MCF 10A (cell line): Measurements from ENCODE around the gene CTTNBP2. TPM values are rescaled to one million over a fixed set of nuclear protein-coding genes. Genes with fewer than 3 reads are reported as not detected.

Experiments
- BruUV-seq: library from RNA; stranded (reverse); fragments of 400-500 nt; replicated peaks from 2 replicates; lab custom pipeline; 2021; lab: Mats Ljungman, UMichigan
- CTCF ChIA-PET: fragments of 300-600 bp; sonication (Branson Sonifier 250); formaldehyde crosslinking; extraction: SDS; loops from one replicate; lab custom pipeline; 2021; ENCODE audit warnings: antibody characterized with exemption, inconsistent platforms; lab: Yijun Ruan, JAX
- POLR2A ChIA-PET: fragments of 300-600, 350-650 bp; sonication (Branson Sonifier 250); formaldehyde crosslinking; extraction: SDS; loops from one replicate; lab custom pipeline; 2020; ENCODE audit warnings: antibody characterized with exemption, inconsistent platforms; lab: Yijun Ruan, JAX
- DNase-seq: peaks from one replicate; pipeline ENCODE4 v3.0.0-alpha.2; 2018; ENCODE audit not compliant: unreplicated experiment
- H3K27ac Mint-ChIP-seq: one replicate; pipeline ENCODE4 v1.8.0; 2022; ENCODE audit warnings: mild to moderate bottlenecking, low read depth, mixed read lengths; ENCODE audit not compliant: unreplicated experiment
- H3K27me3 Mint-ChIP-seq: one replicate; pipeline ENCODE4 v1.8.0; 2022; ENCODE audit warnings: mixed read lengths; ENCODE audit not compliant: insufficient read depth, unreplicated experiment
- H3K36me3 Mint-ChIP-seq: one replicate; pipeline ENCODE4 v1.8.0; 2022; ENCODE audit warnings: mild to moderate bottlenecking, moderate library complexity, mixed read lengths; ENCODE audit not compliant: insufficient read depth, unreplicated experiment
- H3K4me1 Mint-ChIP-seq: one replicate; pipeline ENCODE4 v1.8.0; 2022; ENCODE audit warnings: mixed read lengths; ENCODE audit not compliant: insufficient read depth, unreplicated experiment
- H3K4me3 Mint-ChIP-seq: one replicate; pipeline ENCODE4 v1.8.0; 2022; ENCODE audit warnings: mild to moderate bottlenecking, moderate library complexity, mixed read lengths; ENCODE audit not compliant: unreplicated experiment
- H3K9me3 Mint-ChIP-seq: one replicate; pipeline ENCODE4 v1.8.0; 2022; ENCODE audit warnings: mixed read lengths; ENCODE audit not compliant: unreplicated experiment
- intact Hi-C: fragments of 100-400 bp; cut with micrococcal nuclease; formaldehyde crosslinking; loops from 2 replicates; pipeline ENCODE4 v1.14.1; 2022
- total RNA-seq: library from RNA; stranded (reverse); gene quantifications from 2 replicates; pipeline ENCODE4 v1.2.3, GENCODE V29; 2022
- TF ChIP-seq, protein P1 (sequence below): fragments of 200-600 bp; IDR thresholded peaks from one replicate; pipeline ENCODE4 v1.8.0; 2022; ENCODE audit warnings: antibody characterized with exemption, mild to moderate bottlenecking; ENCODE audit not compliant: unreplicated experiment

CTTNBP2 gene
- total RNA-seq, 1 experiment from 2014 or later, result 0.98 TPM

DNA sequence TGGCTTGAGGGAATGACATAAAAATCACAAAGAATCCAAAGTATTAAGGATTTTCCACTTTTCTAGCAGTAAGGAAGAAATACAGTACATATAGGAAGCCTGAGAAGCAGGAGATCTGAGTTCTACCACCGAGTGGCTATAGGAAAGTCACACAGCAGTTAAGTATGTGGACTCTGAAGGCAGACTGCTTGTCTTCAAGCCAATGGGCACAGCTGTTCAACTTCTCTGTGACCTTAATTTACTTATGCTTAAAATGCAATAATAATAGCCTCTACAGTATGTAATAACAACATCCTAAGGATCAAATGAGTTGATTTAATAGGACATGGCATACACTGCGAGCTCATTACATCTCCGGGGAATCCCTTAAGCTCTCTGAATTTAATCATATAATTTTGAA is 68.0 kb downstream of the CTTNBP2 start:
- H3K4me1 Mint-ChIP-seq, result peaks cover 14% of the 10 kb centered on the region
- H3K36me3 Mint-ChIP-seq, result no peaks in the 10 kb centered on the region
- no peaks in the 10 kb centered on the region for H3K9me3 Mint-ChIP-seq
- ChIA-PET POLR2A (interaction anchor here (0.6 to 1.2 kb wide), 2 partner anchors 13 to 107 kb away, joined by 3 read pairs; no protein-coding TSS in a partner anchor), CTCF (interaction anchor here (1.0 to 1.3 kb wide), 3 partner anchors 11 to 25 kb away, joined by 3 to 4 read pairs (median 3); no protein-coding TSS in a partner anchor)
- H3K27me3 Mint-ChIP-seq, result peaks cover 32% of the 10 kb centered on the region
- no peak overlapping the region for H3K4me3 Mint-ChIP-seq
- TF ChIP-seq, protein P1, sequence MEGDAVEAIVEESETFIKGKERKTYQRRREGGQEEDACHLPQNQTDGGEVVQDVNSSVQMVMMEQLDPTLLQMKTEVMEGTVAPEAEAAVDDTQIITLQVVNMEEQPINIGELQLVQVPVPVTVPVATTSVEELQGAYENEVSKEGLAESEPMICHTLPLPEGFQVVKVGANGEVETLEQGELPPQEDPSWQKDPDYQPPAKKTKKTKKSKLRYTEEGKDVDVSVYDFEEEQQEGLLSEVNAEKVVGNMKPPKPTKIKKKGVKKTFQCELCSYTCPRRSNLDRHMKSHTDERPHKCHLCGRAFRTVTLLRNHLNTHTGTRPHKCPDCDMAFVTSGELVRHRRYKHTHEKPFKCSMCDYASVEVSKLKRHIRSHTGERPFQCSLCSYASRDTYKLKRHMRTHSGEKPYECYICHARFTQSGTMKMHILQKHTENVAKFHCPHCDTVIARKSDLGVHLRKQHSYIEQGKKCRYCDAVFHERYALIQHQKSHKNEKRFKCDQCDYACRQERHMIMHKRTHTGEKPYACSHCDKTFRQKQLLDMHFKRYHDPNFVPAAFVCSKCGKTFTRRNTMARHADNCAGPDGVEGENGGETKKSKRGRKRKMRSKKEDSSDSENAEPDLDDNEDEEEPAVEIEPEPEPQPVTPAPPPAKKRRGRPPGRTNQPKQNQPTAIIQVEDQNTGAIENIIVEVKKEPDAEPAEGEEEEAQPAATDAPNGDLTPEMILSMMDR, result no peak
- no peak for DNase-seq
- intact Hi-C loops, result no loop called here
- H3K27ac Mint-ChIP-seq, result no peak overlapping the region
- no TSS peak for BruUV-seq

DNA sequence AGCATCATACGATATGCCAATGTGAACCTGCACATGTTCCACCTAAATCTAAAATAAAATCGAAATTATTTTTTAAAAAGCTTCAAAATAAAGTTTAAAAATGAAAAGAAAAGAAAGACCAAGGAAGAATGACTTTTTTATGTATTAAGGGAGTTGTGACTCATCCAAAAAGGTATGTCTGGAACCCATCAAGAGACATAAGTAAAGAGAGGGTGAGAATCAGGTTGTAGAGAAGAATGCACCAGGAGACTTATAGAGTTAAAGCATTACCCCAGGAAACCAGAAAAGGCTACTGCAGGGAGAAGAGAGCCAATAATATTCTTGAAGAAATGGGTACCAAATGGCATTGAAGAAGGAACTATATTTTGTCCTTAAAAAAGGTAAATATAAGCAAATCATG is 69.8 kb downstream of the CTTNBP2 start:
- H3K27me3 Mint-ChIP-seq, result peaks cover 37% of the 10 kb centered on the region
- H3K27ac Mint-ChIP-seq, result no peak overlapping the region
- BruUV-seq, result no TSS peak
- DNase-seq, result no peak
- no peaks in the 10 kb centered on the region for H3K9me3 Mint-ChIP-seq
- H3K36me3 Mint-ChIP-seq, result no peaks in the 10 kb centered on the region
- intact Hi-C loops, result no loop called here
- H3K4me3 Mint-ChIP-seq, result no peak overlapping the region
- ChIA-PET CTCF (no interaction called here), POLR2A (no interaction called here)
- H3K4me1 Mint-ChIP-seq, result peaks cover 11% of the 10 kb centered on the region
- TF ChIP-seq, protein P1, result no peak

DNA sequence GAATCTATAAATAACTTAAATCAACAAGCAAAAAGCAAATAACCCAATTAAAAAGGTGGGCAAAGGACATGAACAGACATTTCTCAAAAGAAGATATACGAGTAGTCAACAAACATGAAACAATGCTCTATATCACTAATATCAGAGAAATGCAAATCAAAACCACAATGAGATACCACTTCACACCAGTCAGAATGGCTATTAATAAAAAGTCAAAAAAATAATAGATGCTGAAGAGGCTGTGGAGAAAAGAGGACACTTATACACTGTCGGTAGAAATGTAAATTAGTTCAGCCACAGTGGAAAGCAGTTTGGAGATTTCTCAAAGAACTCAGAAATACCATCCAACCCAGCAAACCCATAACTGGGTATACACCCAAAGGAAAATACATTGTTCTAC is 70.6 kb downstream of the CTTNBP2 start:
- intact Hi-C loops, result no loop called here
- peaks cover 7% of the 10 kb centered on the region for H3K4me1 Mint-ChIP-seq
- no peaks in the 10 kb centered on the region for H3K9me3 Mint-ChIP-seq
- DNase-seq, result no peak
- CTCF ChIA-PET, result no interaction called here
- no peak overlapping the region for H3K27ac Mint-ChIP-seq
- TF ChIP-seq, protein P1, result no peak
- POLR2A ChIA-PET, result no interaction called here
- H3K4me3 Mint-ChIP-seq, result no peak overlapping the region
- BruUV-seq, result no TSS peak
- H3K27me3 Mint-ChIP-seq, result peaks cover 46% of the 10 kb centered on the region
- H3K36me3 Mint-ChIP-seq, result no peaks in the 10 kb centered on the region

DNA sequence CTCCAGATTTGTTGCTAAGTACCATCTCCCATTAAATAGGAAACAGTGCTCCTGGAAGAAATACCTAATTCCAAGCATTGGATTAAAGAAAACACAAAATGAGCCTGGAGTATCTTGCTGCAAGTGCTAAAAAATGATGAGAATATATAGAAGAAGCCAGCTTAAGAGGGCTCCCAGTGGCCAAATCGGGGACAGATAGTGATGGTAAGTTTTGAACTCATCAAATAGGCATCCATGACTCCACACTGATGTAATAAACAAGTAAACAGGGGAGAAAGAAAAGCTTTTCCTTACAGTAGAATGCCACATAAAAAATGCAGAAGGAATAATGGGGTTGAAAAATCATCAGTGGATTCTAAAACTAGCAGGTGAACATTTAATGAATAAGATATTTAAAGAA is 72.4 kb downstream of the CTTNBP2 start:
- peaks cover 37% of the 10 kb centered on the region for H3K27me3 Mint-ChIP-seq
- intact Hi-C loops, result no loop called here
- ChIA-PET POLR2A (no interaction called here), CTCF (interaction anchor here (0.7 kb wide), 1 partner anchor 66 kb away, joined by 3 read pairs; no protein-coding TSS in a partner anchor)
- TF ChIP-seq, protein P1, result no peak
- H3K4me3 Mint-ChIP-seq, result no peak overlapping the region
- H3K4me1 Mint-ChIP-seq, result peaks cover 7% of the 10 kb centered on the region
- no peak for DNase-seq
- H3K36me3 Mint-ChIP-seq, result no peaks in the 10 kb centered on the region
- H3K27ac Mint-ChIP-seq, result no peak overlapping the region
- no peaks in the 10 kb centered on the region for H3K9me3 Mint-ChIP-seq
- no TSS peak for BruUV-seq
